ENCODE measurements around the gene BTBD2.

The BTBD2 gene

GRCh38 chr19:1950640-1951039 is 64.9 kb downstream of the BTBD2 start:
- TF ChIP-seq, protein P1, sequence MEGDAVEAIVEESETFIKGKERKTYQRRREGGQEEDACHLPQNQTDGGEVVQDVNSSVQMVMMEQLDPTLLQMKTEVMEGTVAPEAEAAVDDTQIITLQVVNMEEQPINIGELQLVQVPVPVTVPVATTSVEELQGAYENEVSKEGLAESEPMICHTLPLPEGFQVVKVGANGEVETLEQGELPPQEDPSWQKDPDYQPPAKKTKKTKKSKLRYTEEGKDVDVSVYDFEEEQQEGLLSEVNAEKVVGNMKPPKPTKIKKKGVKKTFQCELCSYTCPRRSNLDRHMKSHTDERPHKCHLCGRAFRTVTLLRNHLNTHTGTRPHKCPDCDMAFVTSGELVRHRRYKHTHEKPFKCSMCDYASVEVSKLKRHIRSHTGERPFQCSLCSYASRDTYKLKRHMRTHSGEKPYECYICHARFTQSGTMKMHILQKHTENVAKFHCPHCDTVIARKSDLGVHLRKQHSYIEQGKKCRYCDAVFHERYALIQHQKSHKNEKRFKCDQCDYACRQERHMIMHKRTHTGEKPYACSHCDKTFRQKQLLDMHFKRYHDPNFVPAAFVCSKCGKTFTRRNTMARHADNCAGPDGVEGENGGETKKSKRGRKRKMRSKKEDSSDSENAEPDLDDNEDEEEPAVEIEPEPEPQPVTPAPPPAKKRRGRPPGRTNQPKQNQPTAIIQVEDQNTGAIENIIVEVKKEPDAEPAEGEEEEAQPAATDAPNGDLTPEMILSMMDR (IDR thresholded peaks at IDR 0.05; ENCODE audit: insufficient read depth, low read depth, low read length, missing control alignments), result no peak
- no peak for DNase-seq (ENCODE audit: low read depth)

GRCh38 chr19:1949304-1950101 is 66.0 kb downstream of the BTBD2 start:
- TF ChIP-seq, protein P1 (IDR thresholded peaks at IDR 0.05; ENCODE audit: insufficient read depth, low read depth, low read length, missing control alignments), result no peak
- H3K4me3 ChIP-seq (ENCODE audit: low read depth, low read length), result no peak overlapping the region
- DNase-seq (ENCODE audit: low read depth), result no peak

More at GRCh38 chr19:1950640-1951039, 64.9 kb downstream of the BTBD2 start:
- no peak overlapping the region for H3K4me3 ChIP-seq (ENCODE audit: low read depth, low read length)

GRCh38 chr19:1947651-1948209 is 67.8 kb downstream of the BTBD2 start:
- TF ChIP-seq, protein P1 (IDR thresholded peaks at IDR 0.05; ENCODE audit: insufficient read depth, low read depth, low read length, missing control alignments), result no peak
- H3K4me3 ChIP-seq (ENCODE audit: low read depth, low read length), result no peak overlapping the region
- no peak for DNase-seq (ENCODE audit: low read depth)

DNA sequence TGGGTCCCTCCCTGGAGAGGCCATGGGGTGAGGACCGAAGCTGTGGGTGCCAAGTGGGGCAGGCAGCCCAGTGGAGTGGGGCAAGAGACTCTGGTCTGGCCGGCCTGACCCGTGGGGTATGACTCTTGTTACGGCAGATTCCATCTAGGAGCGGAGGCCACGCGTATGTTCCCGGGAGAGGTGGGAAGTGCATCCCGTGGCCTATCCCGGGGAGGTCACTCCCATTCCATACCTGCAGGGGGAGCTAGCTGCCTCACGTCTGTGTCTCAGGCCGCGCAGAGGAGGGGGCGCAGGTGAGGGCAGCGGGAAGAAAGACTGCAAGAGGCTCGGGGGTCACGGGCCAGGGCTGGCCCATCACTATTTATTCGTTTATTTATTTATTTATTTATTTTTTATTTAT is 69.6 kb downstream of the BTBD2 start:
- no peak for DNase-seq (ENCODE audit: low read depth)
- TF ChIP-seq, protein P1 (IDR thresholded peaks at IDR 0.05; ENCODE audit: insufficient read depth, low read depth, low read length, missing control alignments), result peak; percentile 47

GRCh38 chr19:1944916-1945561 is 70.5 kb downstream of the BTBD2 start:
- TF ChIP-seq, protein P1 (IDR thresholded peaks at IDR 0.05; ENCODE audit: insufficient read depth, low read depth, low read length, missing control alignments), result no peak
- H3K4me3 ChIP-seq (ENCODE audit: low read depth, low read length), result no peak overlapping the region
- DNase-seq (ENCODE audit: low read depth), result no peak

More for the DNA sequence above, 69.6 kb downstream of the BTBD2 start:
- no peak overlapping the region for H3K4me3 ChIP-seq (ENCODE audit: low read depth, low read length)

DNA sequence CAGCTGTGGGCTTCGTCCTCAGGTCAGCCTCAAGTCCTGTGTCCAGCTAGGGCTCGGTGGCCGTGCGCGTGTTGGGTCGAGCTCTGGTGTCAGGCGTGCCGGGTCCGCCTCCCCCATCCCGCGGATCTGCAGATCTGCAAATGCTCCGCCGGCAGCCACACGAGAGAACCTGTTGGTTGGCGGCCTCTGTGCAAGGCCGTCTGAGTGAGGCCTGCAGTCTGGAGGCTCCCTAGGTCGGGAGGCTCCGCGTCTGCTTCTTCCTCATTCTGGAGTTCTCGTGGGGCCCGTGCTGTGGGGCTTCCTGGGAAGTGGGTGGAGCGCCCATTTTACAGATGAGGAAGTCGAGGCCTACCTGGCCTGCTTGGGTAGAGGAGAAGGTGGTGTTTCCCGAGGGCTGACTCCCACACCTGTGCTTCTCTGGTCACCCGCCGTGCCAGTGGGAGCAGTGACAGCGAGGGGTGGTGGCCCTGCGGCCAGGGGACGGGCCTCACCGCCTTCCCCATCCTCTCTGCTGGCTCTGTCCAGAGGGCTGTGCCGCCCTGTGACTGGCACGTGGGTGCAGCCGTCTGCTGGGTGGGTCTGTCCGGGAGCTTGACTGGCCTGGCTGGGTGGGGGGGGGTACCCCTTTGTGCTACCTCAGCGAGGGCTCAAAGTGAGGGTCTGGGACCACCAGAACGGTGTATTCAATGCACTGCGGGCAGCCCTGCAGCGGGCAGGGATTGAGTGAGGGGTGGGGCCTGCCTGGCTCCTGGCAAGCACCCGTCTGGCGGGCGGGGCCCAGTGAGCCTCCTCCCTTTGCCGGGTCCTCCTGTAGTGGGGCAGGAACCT is 71.2 kb downstream of the BTBD2 start:
- TF ChIP-seq, protein P1 (IDR thresholded peaks at IDR 0.05; ENCODE audit: insufficient read depth, low read depth, low read length, missing control alignments), result no peak
- H3K4me3 ChIP-seq (ENCODE audit: low read depth, low read length), result peak overlapping the region; percentile 74; the same call in 1 of the 2 replicates
- no peak for DNase-seq (ENCODE audit: low read depth)
